H7 (cell line): ENCODE results near the gene AMH. TPM values are rescaled to one million over a fixed set of nuclear protein-coding genes. Genes with fewer than 3 reads are reported as not detected.
"Not testable (repeated sequence)": the region's sequence is repeated elsewhere in the genome, so short reads cannot be mapped to it uniquely, and the experiment has no call there.

ENCODE experiments used
- DNase-seq: peaks from one replicate; pipeline ENCODE4 v3.0.0; 2012
- H3K27me3 ChIP-seq: 2 replicates; pipeline ENCODE4 v1.6.0; 2011; ENCODE audit warnings: mild to moderate bottlenecking, low read length; ENCODE audit not compliant: control insufficient read depth, insufficient read depth
- H3K36me3 ChIP-seq: replicated peaks from 2 replicates; pipeline ENCODE4 v1.5.1; 2011; ENCODE audit warnings: low read length; ENCODE audit not compliant: control insufficient read depth, insufficient read depth
- H3K4me3 ChIP-seq: 2 replicates; pipeline ENCODE4 v1.5.1; 2011; ENCODE audit warnings: low read depth, mild to moderate bottlenecking, control low read depth, low read length, moderate library complexity; ENCODE audit not compliant: insufficient read depth
- total RNA-seq: library from RNA; depleted of rRNA; stranded (reverse); fragments of >200 nt; shearing (Covaris generic); gene quantifications from 2 replicates; pipeline ENCODE4 v1.2.3, GENCODE V29; 2014

AMH gene
- total RNA-seq, 1 experiment from 2014 or later = 10.5 TPM

DNA sequence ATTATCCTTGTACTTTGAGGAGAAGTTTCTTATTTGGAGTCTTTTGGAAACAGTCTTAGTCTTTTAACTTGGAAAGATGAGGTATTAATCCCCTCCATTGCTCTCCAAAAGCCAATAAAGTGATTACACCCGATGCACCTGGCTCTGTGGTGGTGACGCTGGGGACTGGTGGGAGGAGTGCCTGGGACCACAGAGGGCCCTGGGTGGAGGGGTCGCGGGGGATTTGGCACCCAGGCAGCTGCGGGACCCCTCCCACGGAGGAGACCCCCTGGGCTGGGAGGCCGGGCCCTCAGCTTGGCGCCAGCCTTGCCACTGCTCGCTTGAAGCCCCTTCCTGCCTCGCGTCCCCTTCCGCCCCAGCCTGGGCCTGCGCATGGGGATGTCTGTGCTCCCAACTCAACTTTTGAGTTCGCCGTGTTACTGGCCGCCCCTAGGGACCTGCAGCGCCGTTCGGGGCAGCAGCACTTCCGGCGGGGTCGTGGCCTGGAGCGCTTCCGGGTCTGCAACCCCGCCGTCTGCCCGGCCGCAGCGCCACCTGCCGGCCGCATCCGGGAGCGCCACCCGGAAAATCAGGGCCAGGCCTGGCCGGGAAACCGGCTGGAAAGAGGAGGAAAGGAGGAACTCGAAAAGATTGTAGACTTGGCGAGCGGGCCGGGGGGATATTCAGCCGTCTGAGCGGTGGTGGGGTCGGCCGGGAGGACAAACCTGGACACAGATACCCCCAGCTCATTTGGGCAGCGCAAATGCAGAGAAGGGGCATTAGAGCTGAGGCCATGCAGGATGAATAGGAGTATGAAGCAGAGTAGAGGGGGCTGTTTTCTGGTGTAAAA is 24.4 kb downstream of the AMH start:
- H3K36me3 ChIP-seq = peaks cover 9% of the 10 kb centered on the region
- peak overlapping the region; percentile 10; the same call in 1 of the 2 replicates for H3K4me3 ChIP-seq
- DNase-seq = peak; percentile 98
- no peaks in the 10 kb centered on the region for H3K27me3 ChIP-seq

DNA sequence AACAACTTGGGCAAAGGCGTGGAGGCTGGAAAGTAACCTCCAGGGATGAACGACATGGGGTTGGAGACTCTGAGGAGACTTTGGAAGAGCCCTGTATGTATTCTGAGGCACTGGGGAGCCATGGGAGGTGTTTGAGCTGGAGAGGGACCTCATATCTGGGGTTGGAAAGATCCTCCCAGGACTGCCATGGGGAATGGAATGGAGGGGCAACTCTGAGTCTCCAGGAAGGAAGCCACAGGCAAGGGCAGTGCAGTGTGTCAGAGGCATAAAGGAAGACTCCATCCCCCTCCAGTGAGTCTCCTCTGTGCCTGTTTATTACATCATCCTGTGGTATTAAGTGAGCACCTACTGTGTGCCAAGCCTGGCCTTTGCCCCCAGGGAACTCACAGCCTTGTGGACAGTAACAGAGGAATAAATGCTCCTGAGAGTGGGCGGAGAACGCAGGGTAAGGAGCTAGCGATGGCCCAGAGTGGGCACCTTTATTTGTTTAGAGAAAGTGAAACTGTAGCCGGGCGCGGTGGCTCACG is 25.1 kb downstream of the AMH start:
- DNase-seq = no peak
- H3K27me3 ChIP-seq = no peaks in the 10 kb centered on the region
- H3K36me3 ChIP-seq = peaks cover 9% of the 10 kb centered on the region
- no peak overlapping the region for H3K4me3 ChIP-seq

DNA sequence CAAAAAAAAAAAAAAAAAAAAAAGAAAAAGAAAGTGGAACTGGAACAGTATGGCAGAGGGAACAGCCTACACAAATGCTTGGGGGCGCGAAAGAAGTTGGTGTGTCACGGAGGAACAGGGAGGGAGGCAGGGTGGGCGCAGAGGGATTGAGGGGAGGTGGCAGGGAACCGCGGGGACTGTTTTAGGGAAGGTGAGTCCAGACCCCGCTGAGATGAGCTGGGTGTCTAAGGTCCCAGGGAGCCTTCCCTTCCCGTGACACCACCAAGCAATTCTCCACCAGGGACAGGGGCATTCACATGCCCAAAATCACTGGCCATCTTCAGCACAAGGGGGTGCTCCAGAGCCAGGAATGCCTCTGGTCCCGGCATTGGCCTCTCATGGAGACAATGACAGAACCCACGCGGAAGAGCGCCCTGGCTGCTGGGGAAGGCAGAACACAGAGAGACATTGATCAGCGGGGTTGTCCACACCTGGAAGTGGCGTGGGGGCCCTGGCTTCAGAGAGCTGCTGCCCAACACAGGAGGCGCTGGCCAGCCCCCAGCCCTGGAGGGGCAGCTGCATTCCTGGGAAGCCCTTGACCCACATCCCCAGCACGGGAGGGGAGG is 25.9 kb downstream of the AMH start:
- Histone ChIP-seq H3K27me3 (no peaks in the 10 kb centered on the region), H3K36me3 (peaks cover 9% of the 10 kb centered on the region), H3K4me3 (no peak overlapping the region)
- DNase-seq = peak; percentile 92

DNA sequence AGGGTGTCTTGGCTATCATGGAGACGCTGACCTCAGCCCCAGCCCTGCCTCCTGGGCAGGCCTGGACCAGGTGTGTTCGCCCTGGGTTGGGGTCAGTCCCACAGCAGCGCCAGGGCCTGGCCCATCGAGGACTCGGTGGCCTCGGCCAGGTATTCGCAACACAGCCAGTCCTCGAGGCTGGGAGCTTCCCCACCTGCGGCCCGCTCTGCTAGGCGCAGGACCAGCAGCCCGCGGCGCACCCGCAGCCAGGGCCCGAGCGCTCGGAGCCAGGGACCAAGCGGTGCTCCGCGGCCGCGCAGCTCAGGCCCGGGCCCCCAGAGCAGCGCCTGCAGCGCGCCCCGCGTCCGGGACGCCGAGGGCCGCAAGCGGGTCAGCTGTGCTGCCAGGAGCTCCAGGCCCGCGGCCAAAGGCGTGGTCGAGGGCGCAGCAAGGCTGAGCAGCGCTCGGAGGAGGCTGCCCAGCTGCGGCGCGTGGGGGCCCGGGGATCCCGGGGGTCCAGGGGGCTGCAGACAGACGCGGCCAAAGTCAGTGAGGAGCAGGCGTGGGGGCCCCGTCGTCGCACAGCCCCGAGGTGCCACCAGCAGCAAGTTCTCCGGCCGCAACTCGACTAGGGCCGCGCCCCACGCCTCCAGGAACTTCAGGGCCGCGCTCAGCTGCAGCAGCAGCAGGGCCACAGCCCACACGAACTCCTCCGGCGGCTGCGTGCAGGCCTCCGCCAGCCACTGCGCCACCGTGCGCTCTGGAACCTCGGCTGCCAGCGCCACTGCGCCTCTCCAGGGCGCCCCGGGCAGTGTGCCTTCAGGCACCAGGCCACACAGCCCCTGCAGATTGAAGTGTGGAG is 26.7 kb downstream of the AMH start:
- peak; percentile 78 for DNase-seq
- no peaks in the 10 kb centered on the region for H3K27me3 ChIP-seq
- H3K36me3 ChIP-seq = peaks cover 9% of the 10 kb centered on the region
- no peak overlapping the region for H3K4me3 ChIP-seq

DNA sequence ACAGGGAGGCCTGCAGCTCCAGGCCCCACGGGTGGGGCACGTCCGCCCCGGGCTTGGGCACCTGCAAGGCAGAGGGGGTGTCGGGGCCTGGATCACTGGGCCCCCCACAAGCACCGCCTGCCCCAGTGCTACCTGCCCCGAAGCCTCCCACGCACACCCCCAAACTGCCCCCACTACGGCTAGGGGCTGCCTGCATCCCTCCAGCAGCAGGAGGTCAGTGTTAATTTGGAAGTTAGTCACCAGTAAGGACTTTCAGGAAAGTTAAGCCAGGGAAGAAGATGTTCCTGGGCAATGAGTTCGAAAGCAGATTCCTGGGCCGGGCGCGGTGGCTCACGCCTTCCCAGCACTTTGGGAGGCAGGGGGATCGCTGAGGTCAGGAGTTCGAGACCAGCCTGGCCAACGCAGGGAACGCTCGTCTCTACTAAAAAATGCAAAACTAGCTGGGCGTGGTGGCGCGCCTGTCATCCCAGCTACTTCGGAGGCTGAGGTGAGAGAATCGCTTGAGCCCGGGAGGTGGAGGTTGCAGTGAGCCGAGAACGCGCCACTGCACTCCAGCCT is 27.4 kb downstream of the AMH start:
- no peaks in the 10 kb centered on the region for H3K27me3 ChIP-seq
- H3K4me3 ChIP-seq = no peak overlapping the region
- peaks cover 7% of the 10 kb centered on the region for H3K36me3 ChIP-seq
- DNase-seq = no peak

DNA sequence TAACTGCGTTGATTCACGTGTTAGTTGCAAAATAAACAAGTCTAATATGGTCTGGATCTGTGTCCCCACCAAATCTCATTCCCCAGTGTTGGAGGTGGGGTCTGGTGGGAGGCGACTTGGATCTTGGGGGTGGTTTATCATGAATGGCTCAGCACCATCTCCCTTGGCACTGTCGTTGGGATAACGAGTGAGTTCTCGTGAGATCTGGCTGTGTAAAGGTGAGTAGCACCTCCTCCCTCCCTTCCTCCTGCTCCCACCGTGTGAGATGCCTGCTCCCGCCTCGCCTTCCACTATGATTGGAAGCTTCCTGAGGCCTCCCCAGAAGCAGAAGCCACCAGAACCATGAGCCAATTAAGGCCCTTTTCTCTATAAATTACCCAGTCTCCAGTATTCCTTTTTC is 28.0 kb downstream of the AMH start:
- Histone ChIP-seq H3K36me3 (peaks cover 4% of the 10 kb centered on the region), H3K27me3 (no peaks in the 10 kb centered on the region; the same call in none of the 2 replicates), H3K4me3 (no peak overlapping the region)
- no peak for DNase-seq

DNA sequence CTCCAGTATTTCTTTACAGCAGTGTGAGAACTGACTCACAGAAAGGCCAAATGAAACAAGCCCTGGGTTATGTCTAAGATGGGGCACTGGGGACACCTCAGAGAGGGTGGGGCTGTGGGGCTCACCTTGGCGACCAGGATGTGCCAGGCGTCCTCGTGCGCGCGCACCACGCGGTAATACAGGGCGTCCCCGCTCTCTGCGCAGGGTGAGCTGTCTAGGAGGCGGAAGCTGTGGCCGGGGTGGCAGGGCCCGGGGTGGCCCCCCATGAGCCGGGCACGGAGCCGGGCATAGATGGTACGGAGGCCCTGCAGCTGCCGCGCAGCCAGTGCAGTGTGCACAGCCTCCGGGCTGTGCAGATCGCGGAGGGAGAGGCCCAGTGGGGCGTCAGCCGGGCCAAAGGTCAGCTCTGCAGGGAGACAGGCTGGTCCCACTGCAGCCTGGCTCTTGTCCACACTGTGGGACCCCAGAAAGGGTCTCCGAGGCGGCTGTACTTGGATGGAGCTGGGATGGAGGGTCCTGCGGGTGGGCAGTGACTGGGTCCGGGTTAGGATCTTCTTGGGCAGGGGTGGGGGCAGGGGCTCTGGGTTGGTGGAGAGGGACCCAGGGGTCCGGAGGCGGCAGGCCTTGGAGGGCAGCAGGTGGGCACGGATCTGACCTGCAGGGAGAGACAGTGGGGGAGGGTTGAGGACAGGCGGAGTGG is 29.5 kb downstream of the AMH start:
- peak; percentile 65 for DNase-seq
- H3K4me3 ChIP-seq = no peak overlapping the region

DNA sequence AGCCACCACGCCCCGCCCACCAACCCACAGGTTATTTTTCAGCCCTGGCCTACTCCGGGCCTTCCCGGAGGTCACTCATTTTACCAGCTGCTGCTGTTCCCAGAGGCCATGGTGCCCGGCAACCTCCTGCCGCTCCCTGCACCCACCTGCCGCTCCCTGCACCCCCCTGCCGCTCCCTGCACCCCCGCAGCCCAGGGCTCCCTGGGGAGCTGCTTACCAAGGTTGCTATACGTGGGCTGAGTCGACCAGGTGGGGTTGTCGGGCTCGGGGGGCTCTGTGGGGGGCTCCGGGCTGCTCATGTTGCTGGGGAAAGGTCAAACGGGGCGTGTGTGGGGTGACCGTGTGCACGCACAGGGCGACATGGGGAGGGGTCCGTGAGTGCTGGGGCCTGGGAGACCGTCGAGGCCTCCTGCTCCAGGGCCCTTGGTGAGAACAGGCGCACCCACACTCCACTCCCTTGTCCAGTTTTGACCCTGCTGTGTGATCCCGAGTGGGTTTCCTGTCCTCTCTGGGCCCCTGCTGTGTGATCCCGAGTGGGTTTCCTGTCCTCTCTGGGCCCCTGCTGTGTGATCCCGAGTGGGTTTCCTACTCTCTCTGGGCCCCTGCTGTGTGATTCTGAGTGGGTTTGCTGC is 31.6 kb downstream of the AMH start:
- Histone ChIP-seq H3K36me3 (no peaks in the 10 kb centered on the region), H3K4me3 (no peak overlapping the region), H3K27me3 (peaks cover 10% of the 10 kb centered on the region)
- peak; percentile 70 for DNase-seq

More for the DNA sequence above, 29.5 kb downstream of the AMH start:
- H3K36me3 ChIP-seq = peaks cover 1% of the 10 kb centered on the region
- H3K27me3 ChIP-seq = peaks cover 10% of the 10 kb centered on the region

DNA sequence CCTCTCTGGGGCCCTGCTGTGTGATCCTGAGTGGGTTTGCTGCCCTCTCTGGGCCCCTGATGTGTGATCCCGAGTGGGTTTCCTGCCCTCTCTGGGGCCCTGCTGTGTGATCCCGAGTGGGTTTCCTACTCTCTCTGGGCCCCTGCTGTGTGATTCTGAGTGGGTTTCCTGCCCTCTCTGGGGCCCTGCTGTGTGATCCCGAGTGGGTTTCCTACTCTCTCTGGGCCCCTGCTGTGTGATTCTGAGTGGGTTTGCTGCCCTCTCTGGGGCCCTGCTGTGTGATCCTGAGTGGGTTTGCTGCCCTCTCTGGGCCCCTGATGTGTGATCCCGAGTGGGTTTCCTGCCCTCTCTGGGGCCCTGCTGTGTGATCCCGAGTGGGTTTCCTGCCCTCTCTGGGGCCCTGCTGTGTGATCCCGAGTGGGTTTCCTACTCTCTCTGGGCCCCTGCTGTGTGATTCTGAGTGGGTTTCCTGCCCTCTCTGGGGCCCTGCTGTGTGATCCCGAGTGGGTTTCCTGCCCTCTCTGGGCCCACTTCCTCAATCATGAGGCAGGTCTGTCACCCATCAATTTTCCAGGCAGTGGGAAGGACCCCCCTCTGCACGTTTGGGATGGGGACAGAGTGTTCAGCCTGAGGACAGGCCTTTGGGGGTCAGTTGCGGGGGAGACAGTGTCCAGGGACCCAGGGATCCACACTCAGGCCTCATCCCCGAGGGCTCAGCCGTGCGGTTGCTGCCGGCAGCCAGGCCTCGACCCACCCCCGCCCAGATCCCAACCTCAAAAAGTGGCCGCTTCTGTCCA is 32.3 kb downstream of the AMH start:
- DNase-seq, H3K27me3 ChIP-seq, H3K36me3 ChIP-seq: not testable (repeated sequence)
- peak overlapping the region; percentile 45 for H3K4me3 ChIP-seq

DNA sequence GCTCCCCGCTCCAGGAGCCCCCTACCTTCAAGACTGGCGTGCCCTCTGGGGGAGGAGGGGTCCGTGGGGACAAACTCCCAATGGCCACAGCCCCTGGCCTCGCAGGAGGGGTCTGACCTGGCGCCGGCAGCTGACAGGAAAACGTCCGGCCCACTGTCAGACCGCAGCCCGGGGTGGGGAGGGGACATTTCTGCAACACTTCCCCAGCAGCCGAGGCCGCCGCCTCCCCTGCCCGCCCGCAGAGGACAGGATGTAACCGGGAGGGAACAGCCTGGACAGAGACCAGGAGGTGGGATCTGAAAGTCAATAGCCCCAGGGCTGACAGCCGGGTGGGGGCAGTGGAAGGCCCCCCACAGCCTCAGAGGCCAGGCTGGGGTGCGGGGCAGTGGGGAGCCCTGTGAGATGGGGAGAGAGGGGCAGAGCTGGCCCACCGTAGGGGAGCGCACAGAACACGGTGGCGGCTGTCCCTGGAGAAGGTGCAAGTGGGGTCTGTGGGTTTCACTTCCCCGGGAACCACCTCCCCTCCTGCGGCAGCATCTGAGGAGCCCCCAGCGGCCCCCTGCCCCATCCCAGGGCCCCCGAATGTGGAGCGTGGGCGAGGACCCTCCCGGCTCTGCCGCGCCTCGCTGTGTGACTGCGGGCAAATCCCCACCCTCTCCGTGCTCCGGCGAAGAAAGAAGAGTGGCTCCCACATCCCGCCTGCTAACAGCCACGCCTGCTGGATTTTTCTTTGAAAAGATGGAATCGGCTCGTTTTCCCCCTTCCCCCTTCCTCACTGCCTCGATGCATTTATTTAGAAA is 33.1 kb downstream of the AMH start, which contains the start of gene PEAK3:
TSS of gene PEAK3 (minus strand) at position 114 of the 800 bp plus-strand sequence. CDS start 1,244 bp downstream, outside the sequence.
- peaks cover 10% of the 10 kb centered on the region for H3K27me3 ChIP-seq
- DNase-seq = peak; percentile 90
- H3K4me3 ChIP-seq = peak within 1 kb of the TSS; percentile 45
- no peaks in the 10 kb centered on the region for H3K36me3 ChIP-seq

DNA sequence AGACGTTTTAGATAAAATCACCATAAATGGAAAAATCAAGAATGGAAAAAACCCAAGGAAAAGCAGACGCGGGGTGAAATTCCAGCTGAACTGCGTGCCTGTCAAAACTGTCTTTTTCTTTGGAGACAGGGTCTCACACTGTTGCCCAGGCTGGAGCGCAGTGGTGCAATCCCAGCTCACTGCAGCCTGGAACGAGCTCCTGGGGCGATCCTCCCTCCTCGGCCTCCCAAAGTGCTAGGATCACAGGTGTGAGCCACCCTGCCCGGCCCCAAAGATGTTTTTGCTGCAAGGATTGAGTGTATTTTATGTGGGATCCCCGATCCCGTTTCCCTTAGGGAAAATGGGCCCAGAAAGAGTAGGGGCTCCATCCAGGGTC is 33.7 kb downstream of the AMH start:
- H3K36me3 ChIP-seq = no peaks in the 10 kb centered on the region
- no peak for DNase-seq
- H3K27me3 ChIP-seq = peaks cover 10% of the 10 kb centered on the region
- H3K4me3 ChIP-seq = no peak overlapping the region; the same call in 1 of the 2 replicates

DNA sequence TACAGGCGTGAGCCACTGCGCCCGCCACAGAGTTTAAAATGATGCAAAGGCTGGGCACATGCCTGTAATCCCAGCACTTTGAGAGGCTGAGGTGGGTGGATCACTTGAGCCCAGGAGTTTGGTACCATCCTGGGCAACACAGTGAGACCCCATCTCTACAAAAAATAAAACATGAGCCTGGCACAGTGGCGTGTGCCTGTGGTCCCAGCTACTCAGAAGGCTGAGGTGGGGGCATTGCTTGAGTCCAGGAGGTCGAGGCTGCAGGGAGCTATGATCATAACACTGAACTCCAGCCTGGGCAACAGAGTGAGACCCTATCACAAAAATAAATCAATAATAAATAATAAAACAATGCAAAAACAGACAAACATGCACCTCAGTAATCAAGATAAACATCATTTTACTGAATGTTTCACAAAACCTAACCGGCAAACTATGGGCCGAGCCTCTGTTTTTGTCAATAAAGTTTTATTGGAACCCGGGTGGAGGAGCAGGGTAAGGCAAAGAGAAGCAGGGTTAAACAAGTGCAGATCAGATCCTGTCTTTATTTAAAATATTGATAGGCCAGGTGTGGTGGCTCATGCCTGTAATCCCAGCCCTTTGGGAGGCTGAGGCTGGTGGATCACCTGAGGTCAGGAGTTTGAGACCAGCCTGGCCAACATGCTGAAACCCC is 34.8 kb downstream of the AMH start:
- no peak for DNase-seq
- Histone ChIP-seq H3K36me3 (no peaks in the 10 kb centered on the region), H3K27me3 (peaks cover 14% of the 10 kb centered on the region), H3K4me3 (no peak overlapping the region)
